HepG2 (cell line): ENCODE results near the gene RAPSN. TPM values are rescaled to one million over a fixed set of nuclear protein-coding genes. Genes with fewer than 3 reads are reported as not detected.

Experiments
- DZIP1 ChIP-seq: sonication (generic); formaldehyde crosslinking; IDR thresholded peaks from 2 replicates; pipeline ENCODE4 v1.5.0; 2020; ENCODE audit warnings: mild to moderate bottlenecking, missing genetic modification reagents
- EED ChIP-seq: sonication (generic); formaldehyde crosslinking; IDR thresholded peaks from 2 replicates; pipeline ENCODE4 v1.5.0; 2020; ENCODE audit warnings: mild to moderate bottlenecking, missing genetic modification reagents
- ETS1 ChIP-seq: sonication (generic); formaldehyde crosslinking; IDR thresholded peaks from 2 replicates; pipeline ENCODE4 v1.4.0; 2020; ENCODE audit warnings: missing genetic modification reagents
- GATA4 ChIP-seq: sonication (generic); IDR thresholded peaks from 2 replicates; pipeline ENCODE4 v1.6.1; 2016; ENCODE audit warnings: antibody characterized with exemption, low read depth, borderline replicate concordance
- GLMP ChIP-seq: sonication (generic); formaldehyde crosslinking; IDR thresholded peaks from 2 replicates; pipeline ENCODE4 v1.9.0; 2021; ENCODE audit warnings: missing genetic modification reagents, mild to moderate bottlenecking, borderline replicate concordance
- HOXA7 ChIP-seq: sonication (generic); formaldehyde crosslinking; IDR thresholded peaks from 2 replicates; pipeline ENCODE4 v1.8.1; 2022; ENCODE audit warnings: mild to moderate bottlenecking, missing genetic modification reagents, moderate library complexity
- ISL2 ChIP-seq: sonication (generic); formaldehyde crosslinking; IDR thresholded peaks from 2 replicates; pipeline ENCODE4 v1.5.0; 2020; ENCODE audit warnings: missing genetic modification reagents
- KDM2A ChIP-seq: sonication (generic); formaldehyde crosslinking; IDR thresholded peaks from 2 replicates; pipeline ENCODE4 v1.4.0; 2020; ENCODE audit warnings: low read depth, missing genetic modification reagents, borderline replicate concordance
- KLF13 ChIP-seq: sonication (generic); formaldehyde crosslinking; IDR thresholded peaks from 2 replicates; pipeline ENCODE4 v1.4.0; 2020; ENCODE audit warnings: mild to moderate bottlenecking, missing genetic modification reagents
- NCOA2 ChIP-seq: sonication (generic); formaldehyde crosslinking; IDR thresholded peaks from 2 replicates; pipeline ENCODE4 v1.8.0; 2022; ENCODE audit warnings: inconsistent platforms
- NR2F6 ChIP-seq, 2 experiments: IDR thresholded peaks; 2 replicates each; pipeline ENCODE4 v1.6.1; 2016; ENCODE audit warnings: antibody characterized with exemption in 1 of 2, mild to moderate bottlenecking in 1 of 2
- PBX2 ChIP-seq: IDR thresholded peaks from 2 replicates; pipeline ENCODE4 v1.6.1; 2016; ENCODE audit warnings: control low read depth
- PRDM10 ChIP-seq: sonication (generic); formaldehyde crosslinking; IDR thresholded peaks from 2 replicates; pipeline ENCODE4 v1.4.0; 2020; ENCODE audit warnings: low read depth, missing genetic modification reagents
- SMARCE1 ChIP-seq: fragments of 450-650 bp; IDR thresholded peaks from 2 replicates; pipeline ENCODE4 v1.6.1; 2017; ENCODE audit warnings: borderline replicate concordance
- SMC3 ChIP-seq: IDR thresholded peaks from 2 replicates; pipeline ENCODE4 v1.6.1; 2011; ENCODE audit warnings: low read length, improper control_type of control experiment
- ZFP36L1 ChIP-seq: sonication (generic); formaldehyde crosslinking; IDR thresholded peaks from 2 replicates; pipeline ENCODE4 v1.8.0; 2022; ENCODE audit warnings: mild to moderate bottlenecking, missing genetic modification reagents, moderate library complexity
- ZNF224 ChIP-seq: sonication (generic); formaldehyde crosslinking; IDR thresholded peaks from 2 replicates; pipeline ENCODE4 v1.5.0; 2020; ENCODE audit warnings: mild to moderate bottlenecking, missing genetic modification reagents
- ZNF263 ChIP-seq: sonication (generic); formaldehyde crosslinking; IDR thresholded peaks from 2 replicates; pipeline ENCODE4 v1.4.0; 2020; ENCODE audit warnings: missing genetic modification reagents
- ZNF3 ChIP-seq: IDR thresholded peaks from 2 replicates; pipeline ENCODE4 v1.7.0; 2017; ENCODE audit warnings: inconsistent platforms
- ZNF709 ChIP-seq: sonication (generic); formaldehyde crosslinking; IDR thresholded peaks from 2 replicates; pipeline ENCODE4 v1.5.0; 2020; ENCODE audit warnings: mild to moderate bottlenecking, missing genetic modification reagents
- polyA plus RNA-seq, 8 experiments: library from polyadenylated mRNA; depleted of rRNA in 3 of 8; stranded (reverse) in 7 of 8; unstranded in 1 of 8; fragments of >200 nt; fragmentation: Illumina TruSeq in 4 of 8; extraction: Trizol in 4 of 8; gene quantifications; 2 replicates each; pipeline versions ENCODE4 v1.2.1 to v1.2.3, GENCODE V29; 2011 to 2016; ENCODE audit warnings: low read depth in 4 of 8, missing spikeins in 1 of 8, mixed read lengths in 1 of 8; ENCODE audit not compliant: insufficient read depth in 1 of 8
- total RNA-seq, 5 experiments: library from RNA; depleted of rRNA; stranded (reverse); fragments of >200 nt; fragmentation: Illumina TruSeq; extraction: Trizol; gene quantifications; 2 replicates each; pipeline ENCODE4 v1.2.3, GENCODE V29; 2016; ENCODE audit warnings: low read depth in 1 of 5

The RAPSN gene
- total and polyA plus RNA-seq, 2 of the 13 experiments (the other 11 are each of a cell fraction or from before 2014, with no cell fraction given): 0.15 to 1.2 TPM

GRCh38 chr11:47407746-47408590 is 41.0 kb downstream of the RAPSN start, which contains the start of gene SLC39A13 (continued):
- no peak for TF ChIP-seq ETS1
- TF ChIP-seq ISL2 (CRISPR knock-in tag): peak; percentile 68
- TF ChIP-seq NCOA2 (CRISPR knock-in tag): peak; percentile 49; the same call in 1 of the 2 replicates
- no peak for TF ChIP-seq KLF13 (CRISPR knock-in tag)
- no peak for TF ChIP-seq GLMP
- peak; percentile 90; the same call in 1 of the 2 replicates for TF ChIP-seq ZNF709 (CRISPR knock-in tag)
- no peak for TF ChIP-seq EED (CRISPR knock-in tag)
- no peak for TF ChIP-seq HOXA7 (CRISPR knock-in tag)
- no peak for TF ChIP-seq ZNF224 (CRISPR knock-in tag)
- no peak for TF ChIP-seq ZNF3
- peak; percentile 100 for TF ChIP-seq ZNF263 (CRISPR knock-in tag)
- TF ChIP-seq ZFP36L1: peak; percentile 89
- no peak for TF ChIP-seq NR2F6 (IDR thresholded peaks at IDR 0.05)
- TF ChIP-seq NR2F6 (CRISPR knock-in tag; IDR thresholded peaks at IDR 0.05): peak; percentile 35; the same call in 1 of the 2 replicates
- TF ChIP-seq PBX2 (CRISPR knock-in tag): no peak
- 0 out of 2 replicates have a peak, but pooled peaks have one; percentile 22 for TF ChIP-seq GATA4
- no peak for TF ChIP-seq DZIP1 (CRISPR knock-in tag)
- TF ChIP-seq PRDM10: no peak; the same call in 1 of the 2 replicates
- peak; percentile 74 for TF ChIP-seq KDM2A (CRISPR knock-in tag)
- TF ChIP-seq SMARCE1: no peak
- TF ChIP-seq SMC3: peak; percentile 2; the same call in 1 of the 2 replicates
